Activated T-cell treated with anti-CD3 and anti-CD28 coated beads, Interleukin-2, amount 50 U/mL, for 4 hours (primary cell): ENCODE measurements around the gene FADD. TPM values are rescaled to one million over a fixed set of nuclear protein-coding genes. Genes with fewer than 3 reads are reported as not detected.
A peak's percentile ranks its signal among the peaks of the same experiment; 100 is the strongest.
"Not testable (repeated sequence)": the region's sequence is repeated elsewhere in the genome, so short reads cannot be mapped to it uniquely, and the experiment has no call there.

ENCODE experiments used
- ATAC-seq, 2 donors: fragments of 200-7000 bp; cut with Tn5 transposase; one replicate each; pipeline ENCODE4 v1.10.0; 2021
- DNase-seq: peaks from one replicate; pipeline ENCODE4 v3.0.0-alpha.2; 2020
- H3K27me3 Mint-ChIP-seq: one replicate; pipeline ENCODE4 v1.8.0; 2021; ENCODE audit warnings: low read depth, mixed read lengths
- H3K36me3 Mint-ChIP-seq: one replicate; pipeline ENCODE4 v1.8.0; 2022; ENCODE audit warnings: mixed read lengths; ENCODE audit not compliant: insufficient read depth
- H3K4me1 Mint-ChIP-seq: one replicate; pipeline ENCODE4 v1.8.0; 2021; ENCODE audit warnings: low read depth, mixed read lengths
- H3K4me3 Mint-ChIP-seq: one replicate; pipeline ENCODE4 v1.8.0; 2021; ENCODE audit warnings: mild to moderate bottlenecking, moderate library complexity, mixed read lengths
- H3K9me3 Mint-ChIP-seq: one replicate; pipeline ENCODE4 v1.8.0; 2021; ENCODE audit warnings: mixed read lengths
- total RNA-seq, 3 donors: library from RNA; stranded (reverse); gene quantifications; one replicate each; pipeline ENCODE4 v1.2.1, GENCODE V29; 2021

The FADD gene
- total RNA-seq, 3 donors from 2014 or later: 34.7 to 41.7 (median 38.6) TPM

DNA sequence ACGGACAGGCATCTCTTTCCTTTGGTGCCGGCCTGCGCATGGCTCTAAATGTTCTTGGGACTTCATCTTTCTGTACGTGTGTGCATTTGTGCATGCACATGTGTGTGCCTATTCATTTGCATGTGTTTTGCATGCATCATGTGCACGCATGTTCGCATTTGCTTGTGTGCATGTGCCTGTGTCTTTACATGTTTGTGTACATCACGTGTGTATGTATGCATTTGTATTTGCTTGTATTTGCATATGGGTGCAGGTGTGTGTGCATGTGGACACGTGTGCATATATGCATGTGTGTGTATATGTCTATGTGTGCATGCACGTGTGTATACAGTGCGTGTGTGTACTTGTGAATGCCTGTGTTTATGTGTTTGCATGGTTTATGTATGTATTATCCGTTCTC is 13.5 kb upstream of the FADD start:
- DNase-seq (no peak), ATAC-seq (no peak)
- Mint-ChIP-seq H3K4me3 (no peak overlapping the region), H3K36me3 (no peaks in the 10 kb centered on the region), H3K4me1 (peaks cover 3% of the 10 kb centered on the region), H3K9me3 (no peaks in the 10 kb centered on the region), H3K27me3 (peaks cover 8% of the 10 kb centered on the region)

DNA sequence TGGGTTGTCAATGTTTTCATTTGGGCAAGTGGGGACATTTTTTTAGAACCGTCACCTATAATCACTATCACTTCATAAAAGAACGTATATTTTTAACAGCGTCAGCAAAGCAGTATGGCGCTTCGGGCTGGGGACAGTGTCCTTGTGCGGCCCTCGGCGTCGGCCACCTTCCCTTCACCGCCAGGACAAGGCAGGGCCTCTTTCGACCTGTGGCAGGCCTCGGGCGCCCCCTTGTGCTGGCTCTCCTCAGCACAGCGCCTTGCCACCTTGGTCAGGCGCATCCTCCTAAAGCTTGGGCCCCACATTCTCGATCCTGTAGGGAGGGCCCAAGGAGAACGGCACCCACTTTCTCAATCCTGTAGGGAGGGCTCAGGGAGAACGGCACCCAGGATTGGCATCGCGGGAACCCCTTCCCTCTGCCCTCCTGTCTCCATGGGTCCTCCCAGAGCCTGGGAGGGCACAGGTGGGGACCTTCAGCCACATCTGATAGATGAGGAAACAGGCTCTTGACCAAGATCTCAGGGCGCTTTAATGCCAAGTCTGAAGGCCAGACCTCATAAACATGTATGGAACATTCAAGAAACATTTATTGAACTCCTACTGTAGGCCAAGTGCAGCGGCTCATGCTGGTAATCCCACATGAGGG is 11.5 kb upstream of the FADD start:
- H3K36me3 Mint-ChIP-seq: no peaks in the 10 kb centered on the region
- H3K4me1 Mint-ChIP-seq: peaks cover 3% of the 10 kb centered on the region
- H3K4me3 Mint-ChIP-seq: no peak overlapping the region
- no peaks in the 10 kb centered on the region for H3K9me3 Mint-ChIP-seq
- DNase-seq: peak; percentile 38
- peak; percentile 65 to 68 for ATAC-seq
- peaks cover 10% of the 10 kb centered on the region for H3K27me3 Mint-ChIP-seq

DNA sequence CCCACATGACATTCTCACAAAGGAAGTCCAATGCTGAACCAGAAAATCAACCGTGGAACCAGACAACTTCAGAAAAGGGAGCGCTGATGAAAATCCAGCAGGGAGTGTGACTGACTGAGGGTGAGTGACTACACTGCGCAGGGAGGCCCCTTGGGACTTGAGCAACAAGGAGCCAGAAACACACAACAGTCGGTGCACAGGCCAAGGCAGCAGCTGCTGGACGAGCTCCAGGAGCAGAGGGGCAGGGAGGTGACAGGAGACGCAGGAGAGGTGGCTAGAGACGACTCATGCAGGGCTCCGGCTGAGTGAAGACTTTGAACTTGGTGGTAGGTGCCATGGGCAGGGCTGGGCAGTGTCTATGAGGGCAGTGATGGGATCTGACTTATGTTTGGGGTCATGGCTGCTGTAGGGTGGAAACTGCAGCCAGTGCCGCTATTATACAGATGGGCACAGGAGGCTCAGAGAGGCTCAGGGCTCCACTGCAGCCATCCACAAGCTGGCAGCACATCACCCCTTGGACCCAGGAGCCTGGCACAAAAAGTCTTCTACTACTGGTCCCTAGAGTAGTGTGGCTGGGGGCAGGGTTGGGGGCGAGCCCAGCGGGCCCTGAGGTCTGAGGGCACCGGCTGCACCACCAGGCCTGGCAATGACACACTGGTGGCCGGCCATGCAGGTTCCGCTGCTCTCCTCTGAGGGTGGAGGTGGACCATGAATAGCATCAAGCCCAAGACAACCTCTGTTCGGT is 10.3 kb upstream of the FADD start:
- Mint-ChIP-seq H3K9me3 (no peaks in the 10 kb centered on the region), H3K27me3 (peaks cover 10% of the 10 kb centered on the region), H3K4me1 (peaks cover 3% of the 10 kb centered on the region), H3K4me3 (no peak overlapping the region), H3K36me3 (no peaks in the 10 kb centered on the region)
- ATAC-seq: no peak
- DNase-seq: no peak

DNA sequence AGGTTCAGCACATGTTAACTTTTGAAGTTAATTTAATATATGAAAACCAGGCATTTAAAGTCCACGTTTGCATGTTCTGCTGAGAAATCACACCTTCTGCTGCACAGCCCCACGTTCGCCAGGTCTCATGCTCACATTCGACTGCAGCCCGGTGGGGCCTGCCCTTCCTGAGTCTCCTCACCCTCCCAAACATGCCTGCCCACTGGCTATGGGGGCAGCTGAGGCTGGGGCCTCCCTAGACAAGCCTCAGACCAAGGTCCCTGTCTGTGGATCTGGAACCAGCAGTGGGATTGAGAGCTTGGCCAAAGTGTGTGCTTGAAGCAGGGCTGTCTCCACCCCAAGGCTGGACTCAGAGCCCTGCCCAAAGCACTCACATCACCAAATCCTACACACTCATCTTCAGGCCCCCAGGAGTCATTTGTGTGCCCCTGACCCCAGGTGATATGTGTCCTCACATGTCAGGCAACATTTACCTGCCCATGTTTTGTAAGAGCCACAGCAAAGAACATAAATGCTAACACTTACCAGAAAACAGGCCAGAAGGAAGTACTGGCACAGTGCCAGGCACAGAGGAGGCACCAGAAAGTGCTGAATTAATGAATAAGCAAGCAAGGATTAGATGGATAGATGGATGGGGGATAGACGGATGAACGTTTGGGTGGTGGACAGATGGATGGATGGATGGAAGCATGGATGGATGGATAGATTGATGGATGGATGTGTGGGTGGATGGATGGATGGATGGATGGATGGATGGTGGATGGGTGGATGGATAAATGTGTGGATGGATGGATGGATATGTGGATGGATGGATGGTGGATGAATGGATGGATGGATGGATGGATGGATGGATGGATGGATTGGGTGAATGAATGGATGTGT is 9.4 kb upstream of the FADD start:
- ATAC-seq (no peak), DNase-seq (no peak)
- H3K4me3 Mint-ChIP-seq: no peak overlapping the region
- H3K36me3 Mint-ChIP-seq: no peaks in the 10 kb centered on the region
- peaks cover 10% of the 10 kb centered on the region for H3K27me3 Mint-ChIP-seq
- H3K4me1 Mint-ChIP-seq: peaks cover 3% of the 10 kb centered on the region
- no peaks in the 10 kb centered on the region for H3K9me3 Mint-ChIP-seq

DNA sequence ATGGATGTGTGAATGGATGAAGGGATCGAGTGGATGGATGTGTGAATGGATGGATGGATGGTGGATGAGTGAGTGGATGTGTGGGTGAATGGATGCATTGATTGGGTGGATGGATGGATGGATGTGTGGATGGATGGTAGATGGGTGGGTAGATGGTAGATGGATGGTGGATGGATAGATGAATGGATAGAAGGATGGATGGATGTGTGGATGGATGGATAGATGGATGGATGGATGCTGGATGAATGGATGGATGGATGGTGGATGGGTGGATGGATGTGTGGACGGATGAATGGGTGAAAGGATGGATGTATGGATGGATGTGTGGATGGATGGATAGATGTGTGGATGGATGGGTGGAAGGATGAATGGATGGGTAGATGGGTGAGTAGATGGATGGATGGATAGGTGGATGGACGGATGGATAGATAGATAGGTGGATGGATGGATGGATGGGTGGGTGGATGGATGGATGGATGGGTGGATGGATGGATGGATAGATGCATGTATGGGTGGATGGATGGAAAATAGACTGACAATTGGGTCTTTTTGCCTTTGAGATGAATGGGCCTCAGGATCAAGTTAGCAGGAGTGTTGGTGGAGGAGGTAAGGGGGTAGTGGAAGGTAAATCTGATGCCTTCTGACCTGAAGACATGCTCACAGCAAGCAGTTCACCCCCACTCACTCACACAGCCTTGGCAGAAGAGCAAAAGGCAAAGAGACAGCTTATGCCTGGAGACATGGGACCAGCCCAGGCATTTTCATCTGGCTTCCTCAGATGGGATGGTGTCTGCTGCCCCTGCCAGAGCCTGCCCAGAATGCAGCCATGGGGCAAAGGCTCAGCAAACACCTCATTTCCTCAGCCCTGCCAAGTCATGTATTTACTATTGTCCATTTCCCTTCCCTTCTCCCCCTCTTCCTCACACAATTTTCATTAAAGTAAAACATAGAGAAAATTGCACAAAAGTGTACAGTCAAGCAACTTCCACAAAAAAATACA is 8.0 kb upstream of the FADD start:
- Mint-ChIP-seq H3K4me3 (no peak overlapping the region), H3K27me3 (peaks cover 9% of the 10 kb centered on the region), H3K9me3 (no peaks in the 10 kb centered on the region), H3K36me3 (no peaks in the 10 kb centered on the region), H3K4me1 (peaks cover 3% of the 10 kb centered on the region)
- ATAC-seq (no peak), DNase-seq (no peak)

DNA sequence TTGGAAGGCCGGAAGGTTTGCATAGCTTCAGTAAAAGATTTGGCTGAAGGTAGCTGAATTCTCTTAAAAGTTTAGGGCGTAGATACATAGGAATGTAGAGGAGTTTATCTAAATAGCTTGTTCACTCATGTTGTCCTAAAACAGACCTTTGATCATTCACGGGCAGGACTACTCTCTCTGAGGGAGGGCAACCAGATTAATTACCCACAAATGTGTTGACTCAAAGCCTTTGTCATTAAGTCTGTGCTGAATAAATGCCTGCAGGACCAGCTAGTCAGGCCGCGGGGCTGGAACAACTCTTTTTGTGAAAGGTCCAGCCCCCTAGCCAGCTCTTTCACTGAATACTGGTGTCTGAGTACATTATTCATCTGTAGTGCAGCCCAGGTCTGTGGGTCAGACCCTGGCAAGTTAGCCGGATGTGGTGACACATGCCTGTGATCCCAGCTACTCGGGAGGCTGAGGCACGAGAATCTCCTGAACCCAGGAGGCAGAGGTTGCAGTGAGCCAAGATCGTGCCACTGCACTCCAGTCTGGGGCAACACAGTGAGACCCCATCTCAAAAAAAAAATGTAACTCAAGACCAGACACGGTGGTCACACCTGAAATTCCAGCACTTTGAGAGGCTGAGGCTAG is 2.8 kb upstream of the FADD start:
- Mint-ChIP-seq H3K27me3 (peaks cover 3% of the 10 kb centered on the region), H3K9me3 (no peaks in the 10 kb centered on the region), H3K4me1 (peaks cover 19% of the 10 kb centered on the region), H3K36me3 (peaks cover 6% of the 10 kb centered on the region), H3K4me3 (no peak overlapping the region)
- DNase-seq (no peak), ATAC-seq (no peak)

DNA sequence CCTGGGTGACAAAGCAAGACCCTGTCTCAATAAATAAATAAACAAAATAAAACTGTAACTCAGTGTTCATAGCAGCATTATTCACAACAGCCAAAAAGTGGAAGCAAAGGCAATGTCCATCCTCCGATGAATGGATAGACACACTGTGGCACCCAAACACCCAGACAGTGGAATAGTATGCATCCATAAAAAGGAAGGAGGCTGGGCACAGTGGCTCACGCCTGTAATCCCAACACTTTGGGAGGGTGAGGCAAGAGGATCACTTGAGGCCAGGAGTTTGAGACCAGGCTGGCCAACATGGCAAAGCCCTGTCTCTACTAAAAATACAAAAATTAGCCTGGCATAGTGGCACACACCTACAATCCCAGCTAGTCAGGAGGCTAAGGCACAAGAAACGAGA is 2.0 kb upstream of the FADD start:
- ATAC-seq, H3K9me3 Mint-ChIP-seq, H3K27me3 Mint-ChIP-seq, H3K4me3 Mint-ChIP-seq, DNase-seq: not testable (repeated sequence)
- Mint-ChIP-seq H3K36me3 (peaks cover 10% of the 10 kb centered on the region), H3K4me1 (peaks cover 26% of the 10 kb centered on the region)

DNA sequence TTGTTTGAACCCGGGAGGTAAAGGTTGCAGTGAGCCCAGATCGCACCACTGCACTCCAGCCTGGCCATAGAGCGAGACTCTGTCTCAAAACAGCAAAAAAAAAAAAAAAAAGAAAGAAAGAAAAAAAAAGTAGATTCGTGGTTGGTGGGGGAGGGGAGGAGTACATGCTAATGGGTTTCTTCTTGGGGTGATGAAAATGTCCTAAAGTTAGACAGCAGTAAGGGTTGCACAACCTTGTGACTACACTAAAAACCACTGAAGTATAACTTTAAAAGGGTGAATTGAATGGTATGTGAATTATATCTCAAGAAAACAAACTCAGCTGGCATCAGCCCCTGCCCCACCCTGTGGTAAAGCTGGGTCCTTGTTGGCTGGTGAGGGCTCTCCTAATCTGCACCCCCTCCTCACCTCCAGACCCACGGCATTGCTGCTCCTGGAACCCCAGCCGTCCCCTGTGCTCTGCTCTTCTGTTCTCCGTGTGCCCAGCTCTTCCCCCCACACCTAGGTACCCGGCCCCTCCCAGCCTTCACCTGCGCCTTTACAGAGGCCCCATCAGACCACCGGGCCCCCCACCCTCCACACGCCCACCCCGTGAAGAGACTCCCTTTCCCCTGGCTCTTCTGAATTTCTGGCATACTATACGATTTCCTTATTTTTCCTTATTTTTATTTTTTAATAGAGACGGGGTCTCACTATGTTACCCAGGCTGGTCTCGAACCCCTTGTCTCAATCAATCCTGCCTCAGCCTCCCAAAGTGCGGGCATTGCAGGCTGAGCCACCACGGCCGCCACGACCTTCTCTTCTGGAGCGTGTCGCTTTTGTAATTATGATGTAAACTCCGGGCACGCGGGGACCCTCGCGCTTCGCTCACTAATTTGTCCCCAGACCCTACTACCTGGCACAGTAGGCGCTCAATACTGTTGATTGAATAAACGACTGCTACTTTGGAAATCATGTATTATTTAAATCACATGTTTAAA is 924 bp upstream of the FADD start:
- DNase-seq: no peak
- H3K4me3 Mint-ChIP-seq: peak overlapping the region; percentile 99
- peaks cover 13% of the 10 kb centered on the region for H3K36me3 Mint-ChIP-seq
- no peak for ATAC-seq
- peaks cover 2% of the 10 kb centered on the region for H3K27me3 Mint-ChIP-seq
- H3K9me3 Mint-ChIP-seq: no peaks in the 10 kb centered on the region
- H3K4me1 Mint-ChIP-seq: peaks cover 34% of the 10 kb centered on the region

DNA sequence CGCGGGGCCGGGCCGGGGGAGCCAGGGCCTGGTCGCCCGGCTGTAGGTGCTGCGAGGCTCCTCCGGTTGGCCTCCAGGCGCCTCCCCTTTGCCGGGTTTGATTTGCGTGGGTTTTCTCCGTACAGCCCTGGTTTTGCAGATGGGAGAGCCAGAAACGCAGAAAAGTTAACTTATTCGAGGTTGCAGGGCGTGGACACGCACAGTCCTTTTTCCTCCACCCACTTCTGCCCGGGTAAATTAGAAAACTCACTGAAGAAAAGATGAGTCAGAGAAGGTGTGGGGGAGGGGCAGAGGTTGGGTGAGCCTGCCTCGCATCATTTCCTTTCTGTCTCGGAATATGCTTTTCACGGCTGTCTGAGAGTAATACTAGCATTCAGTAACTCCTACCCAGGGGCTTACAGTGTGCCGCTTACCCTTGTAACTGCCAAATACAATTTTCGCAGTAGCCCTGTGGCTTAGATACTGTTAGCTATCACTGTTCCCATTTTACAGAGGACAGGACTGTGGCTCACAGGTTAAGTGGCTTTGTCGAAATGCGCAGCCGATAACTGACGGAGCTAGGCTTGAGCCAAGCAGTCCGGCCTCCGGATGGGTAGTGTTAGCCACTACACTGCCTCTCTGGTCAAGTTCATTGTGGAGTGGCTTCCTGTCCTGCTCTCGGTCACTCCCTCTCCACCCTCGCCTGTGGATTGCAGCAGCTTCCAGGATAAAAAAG is 812 bp downstream of the FADD start:
- H3K36me3 Mint-ChIP-seq: peaks cover 21% of the 10 kb centered on the region

DNA sequence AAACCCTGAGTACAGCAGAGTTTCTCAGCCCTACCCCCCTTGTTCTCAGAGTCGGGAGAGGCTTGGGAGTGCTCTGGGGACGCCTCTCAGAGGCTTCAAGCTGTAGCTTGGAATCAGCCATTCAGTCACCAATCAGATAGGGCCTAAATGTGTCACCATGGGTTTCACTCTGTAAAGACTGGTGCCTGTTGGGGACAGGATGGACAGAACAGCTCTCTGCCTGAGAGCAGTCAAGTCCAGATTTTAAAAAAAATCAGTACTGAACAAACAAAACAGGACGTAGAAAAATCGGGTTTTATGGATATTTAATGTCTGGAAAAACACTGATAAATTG is 1.3 kb downstream of the FADD start:
- Mint-ChIP-seq H3K9me3 (no peaks in the 10 kb centered on the region), H3K27me3 (no peaks in the 10 kb centered on the region), H3K36me3 (peaks cover 21% of the 10 kb centered on the region), H3K4me3 (peak overlapping the region; percentile 99), H3K4me1 (peaks cover 49% of the 10 kb centered on the region)
- DNase-seq (no peak), ATAC-seq (peak; percentile 12 to 17)

More for the DNA sequence above, 812 bp downstream of the FADD start:
- H3K4me1 Mint-ChIP-seq: peaks cover 44% of the 10 kb centered on the region
- H3K9me3 Mint-ChIP-seq: no peaks in the 10 kb centered on the region
- DNase-seq: peak; percentile 93
- peak overlapping the region; percentile 99 for H3K4me3 Mint-ChIP-seq
- ATAC-seq: peak; percentile 73 to 77
- no peaks in the 10 kb centered on the region for H3K27me3 Mint-ChIP-seq

DNA sequence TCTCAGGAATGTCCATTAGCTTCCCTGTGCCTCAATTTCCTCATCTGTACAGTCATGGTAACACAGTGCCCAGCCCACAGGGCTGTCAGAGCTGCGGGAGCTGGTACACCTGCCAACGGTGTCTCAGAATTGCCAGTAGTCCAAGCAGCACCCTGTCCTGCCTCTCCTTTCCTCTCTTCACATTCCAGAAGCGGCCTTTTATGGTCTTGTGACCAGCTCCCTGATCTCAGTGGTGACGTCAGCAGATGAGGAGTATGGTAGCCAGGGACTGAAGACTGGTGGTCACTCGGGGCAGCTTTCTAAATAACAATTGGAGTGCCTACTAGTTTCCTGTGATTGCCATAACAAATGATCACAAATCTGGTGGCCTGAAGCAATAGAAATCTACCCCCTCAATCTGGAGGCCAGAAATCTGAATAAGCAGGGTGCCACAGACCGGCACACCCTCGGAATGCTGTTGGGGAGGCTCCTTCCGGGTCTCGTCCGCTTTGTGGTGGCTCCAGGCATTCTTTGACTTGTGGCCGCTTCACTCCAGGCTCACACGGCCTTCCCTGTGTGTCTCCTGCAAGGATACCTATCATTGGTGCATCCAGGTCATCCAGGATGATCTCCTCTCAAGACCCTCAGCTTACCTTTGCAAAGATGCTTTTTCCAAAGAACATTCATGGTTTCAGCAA is 2.1 kb downstream of the FADD start:
- ATAC-seq (no peak), DNase-seq (no peak)
- Mint-ChIP-seq H3K27me3 (no peaks in the 10 kb centered on the region), H3K4me3 (peak overlapping the region; percentile 99), H3K36me3 (peaks cover 25% of the 10 kb centered on the region), H3K9me3 (no peaks in the 10 kb centered on the region), H3K4me1 (peaks cover 53% of the 10 kb centered on the region)

DNA sequence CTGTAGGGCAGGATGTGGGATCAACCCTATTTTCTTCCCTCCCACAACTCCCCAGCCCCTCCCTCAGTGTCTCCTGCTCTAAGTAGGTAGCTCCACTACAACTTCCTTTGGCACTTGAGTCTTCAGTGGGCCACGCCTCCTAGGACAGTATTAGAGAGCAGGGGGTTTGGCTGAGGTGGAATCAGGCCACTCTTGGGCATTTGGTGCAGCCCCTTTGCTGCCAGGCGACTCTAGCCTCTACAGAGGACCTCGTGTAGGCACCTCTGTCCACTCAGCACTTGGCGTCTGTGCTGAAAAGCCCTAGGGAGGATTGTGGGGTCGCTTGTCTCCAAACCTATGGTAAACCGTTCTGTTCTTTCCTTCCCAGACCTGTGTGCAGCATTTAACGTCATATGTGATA is 2.7 kb downstream of the FADD start:
- Mint-ChIP-seq H3K27me3 (no peaks in the 10 kb centered on the region), H3K4me3 (peak overlapping the region; percentile 99), H3K36me3 (peaks cover 27% of the 10 kb centered on the region), H3K9me3 (no peaks in the 10 kb centered on the region), H3K4me1 (peaks cover 56% of the 10 kb centered on the region)
- no peak for ATAC-seq
- no peak for DNase-seq
